MCF 10A (cell line): ENCODE data around the gene PTPRZ1. TPM values are rescaled to one million over a fixed set of nuclear protein-coding genes. Genes with fewer than 3 reads are reported as not detected.

ENCODE experiments used
- BruUV-seq: library from RNA; stranded (reverse); fragments of 400-500 nt; replicated peaks from 2 replicates; lab custom pipeline; 2021; lab: Mats Ljungman, UMichigan
- CTCF ChIA-PET: fragments of 300-600 bp; sonication (Branson Sonifier 250); formaldehyde crosslinking; extraction: SDS; loops from one replicate; lab custom pipeline; 2021; ENCODE audit warnings: antibody characterized with exemption, inconsistent platforms; lab: Yijun Ruan, JAX
- POLR2A ChIA-PET: fragments of 300-600, 350-650 bp; sonication (Branson Sonifier 250); formaldehyde crosslinking; extraction: SDS; loops from one replicate; lab custom pipeline; 2020; ENCODE audit warnings: antibody characterized with exemption, inconsistent platforms; lab: Yijun Ruan, JAX
- DNase-seq: peaks from one replicate; pipeline ENCODE4 v3.0.0-alpha.2; 2018; ENCODE audit not compliant: unreplicated experiment
- H3K27ac Mint-ChIP-seq: one replicate; pipeline ENCODE4 v1.8.0; 2022; ENCODE audit warnings: mild to moderate bottlenecking, low read depth, mixed read lengths; ENCODE audit not compliant: unreplicated experiment
- H3K27me3 Mint-ChIP-seq: one replicate; pipeline ENCODE4 v1.8.0; 2022; ENCODE audit warnings: mixed read lengths; ENCODE audit not compliant: insufficient read depth, unreplicated experiment
- H3K36me3 Mint-ChIP-seq: one replicate; pipeline ENCODE4 v1.8.0; 2022; ENCODE audit warnings: mild to moderate bottlenecking, moderate library complexity, mixed read lengths; ENCODE audit not compliant: insufficient read depth, unreplicated experiment
- H3K4me1 Mint-ChIP-seq: one replicate; pipeline ENCODE4 v1.8.0; 2022; ENCODE audit warnings: mixed read lengths; ENCODE audit not compliant: insufficient read depth, unreplicated experiment
- H3K4me3 Mint-ChIP-seq: one replicate; pipeline ENCODE4 v1.8.0; 2022; ENCODE audit warnings: mild to moderate bottlenecking, moderate library complexity, mixed read lengths; ENCODE audit not compliant: unreplicated experiment
- H3K9me3 Mint-ChIP-seq: one replicate; pipeline ENCODE4 v1.8.0; 2022; ENCODE audit warnings: mixed read lengths; ENCODE audit not compliant: unreplicated experiment
- CTCF ChIP-seq: fragments of 200-600 bp; IDR thresholded peaks from one replicate; pipeline ENCODE4 v1.8.0; 2022; ENCODE audit warnings: antibody characterized with exemption, mild to moderate bottlenecking; ENCODE audit not compliant: unreplicated experiment
- intact Hi-C: fragments of 100-400 bp; cut with micrococcal nuclease; formaldehyde crosslinking; loops from 2 replicates; pipeline ENCODE4 v1.14.1; 2022
- total RNA-seq: library from RNA; stranded (reverse); gene quantifications from 2 replicates; pipeline ENCODE4 v1.2.3, GENCODE V29; 2022

PTPRZ1 gene
- total RNA-seq, 1 experiment from 2014 or later: 11.1 TPM

- intact Hi-C loops: no loop called here
- TF ChIP-seq CTCF: no peak
- no TSS peak for BruUV-seq
- H3K27me3 Mint-ChIP-seq: no peaks in the 10 kb centered on the region
- CTCF ChIA-PET: no interaction called here
- DNase-seq: no peak
- H3K27ac Mint-ChIP-seq: no peak overlapping the region
- H3K9me3 Mint-ChIP-seq: no peaks in the 10 kb centered on the region
- H3K4me3 Mint-ChIP-seq: no peak overlapping the region
- H3K36me3 Mint-ChIP-seq: no peaks in the 10 kb centered on the region
- H3K4me1 Mint-ChIP-seq: no peaks in the 10 kb centered on the region
- POLR2A ChIA-PET: no interaction called here
Observed at GRCh38 chr7:121901026-121901425, 28.1 kb downstream of the PTPRZ1 start.

- no peak overlapping the region for H3K4me3 Mint-ChIP-seq
- H3K27ac Mint-ChIP-seq: no peak overlapping the region
- intact Hi-C loops: no loop called here
- H3K27me3 Mint-ChIP-seq: no peaks in the 10 kb centered on the region
- H3K36me3 Mint-ChIP-seq: no peaks in the 10 kb centered on the region
- no TSS peak for BruUV-seq
- ChIA-PET CTCF (interaction anchor here (0.9 kb wide), 1 partner anchor 24 kb away, joined by 3 read pairs; no protein-coding TSS in a partner anchor), POLR2A (no interaction called here)
- H3K4me1 Mint-ChIP-seq: no peaks in the 10 kb centered on the region
- H3K9me3 Mint-ChIP-seq: no peaks in the 10 kb centered on the region
- DNase-seq: no peak
- no peak for TF ChIP-seq CTCF
Observed at GRCh38 chr7:121904120-121904519, 31.2 kb downstream of the PTPRZ1 start.

GRCh38 chr7:121908042-121908441, 35.1 kb downstream of the PTPRZ1 start:
- Mint-ChIP-seq H3K36me3 (peaks cover 5% of the 10 kb centered on the region), H3K27me3 (no peaks in the 10 kb centered on the region), H3K27ac (no peak overlapping the region), H3K9me3 (no peaks in the 10 kb centered on the region), H3K4me3 (no peak overlapping the region), H3K4me1 (peaks cover 5% of the 10 kb centered on the region)
- CTCF ChIA-PET: interaction anchor here (0.9 kb wide), 1 partner anchor 303 kb away, joined by 3 read pairs; no protein-coding TSS in a partner anchor
- TF ChIP-seq CTCF: no peak
- intact Hi-C loops: no loop called here
- POLR2A ChIA-PET: no interaction called here
- BruUV-seq: no TSS peak
- DNase-seq: no peak

GRCh38 chr7:121909716-121910345, 36.9 kb downstream of the PTPRZ1 start:
- Mint-ChIP-seq H3K27ac (no peak overlapping the region), H3K4me3 (no peak overlapping the region), H3K36me3 (peaks cover 5% of the 10 kb centered on the region), H3K9me3 (no peaks in the 10 kb centered on the region), H3K4me1 (peaks cover 5% of the 10 kb centered on the region), H3K27me3 (no peaks in the 10 kb centered on the region)
- no TSS peak for BruUV-seq
- ChIA-PET POLR2A (interaction anchor here (0.7 to 1.9 kb wide), 2 partner anchors 10 to 111 kb away, joined by 3 to 5 read pairs; no protein-coding TSS in a partner anchor), CTCF (interaction anchor here (0.6 to 1.3 kb wide), 3 partner anchors 21 to 76 kb away, joined by 3 to 4 read pairs (median 3); no protein-coding TSS in a partner anchor)
- DNase-seq: no peak
- intact Hi-C loops: no loop called here
- no peak for TF ChIP-seq CTCF
